ENCODE measurements around the gene ASB11. TPM values are rescaled to one million over a fixed set of nuclear protein-coding genes. Genes with fewer than 3 reads are reported as not detected.

The ASB11 gene
- total RNA-seq, 1 experiment from 2014 or later, result not detected

- Mint-ChIP-seq H3K36me3 (ENCODE audit: insufficient read depth, unreplicated experiment) (no peaks in the 10 kb centered on the region), H3K27me3 (ENCODE audit: unreplicated experiment) (no peaks in the 10 kb centered on the region), H3K4me1 (ENCODE audit: low read depth, unreplicated experiment) (no peaks in the 10 kb centered on the region), H3K9me3 (ENCODE audit: low read depth, unreplicated experiment) (no peaks in the 10 kb centered on the region), H3K4me3 (ENCODE audit: low read depth, unreplicated experiment) (no peak overlapping the region), H3K27ac (ENCODE audit: unreplicated experiment) (no peak overlapping the region)
- intact Hi-C loops (cut with micrococcal nuclease; ENCODE audit: unreplicated experiment), result no loop called here
- TF ChIP-seq CTCF (IDR thresholded peaks at IDR 0.05; ENCODE audit: unreplicated experiment), result no peak
- DNase-seq, result no peak
- CTCF ChIA-PET, result no interaction called here
- BruUV-seq (replicated peaks), result no TSS peak
These were observed 81.9 kb downstream of the ASB11 start for GRCh38 chrX:15233416-15234015.

Other genes with a start within 250 kb of the ASB11 start
- gene ASB9, start 45.6 kb downstream of the ASB11 start, total RNA-seq (2022), result 10.8 and 12.2 TPM in 2 replicates
- 34.4 and 41.5 TPM in 2 replicates for gene PIGA, start 19.9 kb upstream of the ASB11 start, total RNA-seq (2022)
- 0.97 and 1.6 TPM in 2 replicates for gene VEGFD, start 68.8 kb upstream of the ASB11 start, total RNA-seq (2022)
- gene PIR, start 177.7 kb upstream of the ASB11 start, total RNA-seq (2022), result 32.1 and 40.9 TPM in 2 replicates
- not detected in 2 replicates for gene BMX, start 185.2 kb upstream of the ASB11 start, total RNA-seq (2022)

All from Calu3 (cell line).